Effector memory CD4-positive, alpha-beta T cell (primary cell): ENCODE measurements around the gene ZFAND2A.

Experiments
- DNase-seq, 3 donors: peaks; one replicate each; pipeline ENCODE4 v3.0.0-alpha.2; 2020
- H3K27ac ChIP-seq: 2 replicates; pipeline ENCODE4 v1.7.0; 2013; ENCODE audit warnings: mild to moderate bottlenecking, low read length, moderate library complexity; ENCODE audit not compliant: insufficient read depth, poor library complexity, severe bottlenecking
- H3K27me3 ChIP-seq: replicated peaks from 2 replicates; pipeline ENCODE4 v1.7.0; 2013; ENCODE audit warnings: mild to moderate bottlenecking, low read length; ENCODE audit not compliant: insufficient read depth, control insufficient read depth, poor library complexity, severe bottlenecking
- H3K36me3 ChIP-seq: 2 replicates; pipeline ENCODE4 v1.7.0; 2013; ENCODE audit warnings: mild to moderate bottlenecking, low read length, moderate library complexity; ENCODE audit not compliant: control insufficient read depth, insufficient read depth
- H3K4me1 ChIP-seq: 2 replicates; pipeline ENCODE4 v1.7.0; 2013; ENCODE audit warnings: low read length, mild to moderate bottlenecking; ENCODE audit not compliant: control insufficient read depth, insufficient read depth, poor library complexity, severe bottlenecking
- H3K4me3 ChIP-seq: 2 replicates; pipeline ENCODE4 v1.7.0; 2013; ENCODE audit warnings: low read length, low read depth, mild to moderate bottlenecking; ENCODE audit not compliant: insufficient read depth, poor library complexity, severe bottlenecking
- H3K9me3 ChIP-seq: 2 replicates; pipeline ENCODE4 v1.7.0; 2013; ENCODE audit warnings: mild to moderate bottlenecking, low read length, moderate library complexity; ENCODE audit not compliant: control insufficient read depth

The ZFAND2A gene

GRCh38 chr7:1193593-1194424 lies 33.8 kb upstream of the ZFAND2A start:
- Histone ChIP-seq H3K36me3 (no peaks in the 10 kb centered on the region), H3K4me1 (no peaks in the 10 kb centered on the region), H3K27ac (no peak overlapping the region), H3K4me3 (no peak overlapping the region), H3K27me3 (no peaks in the 10 kb centered on the region), H3K9me3 (no peaks in the 10 kb centered on the region)
- DNase-seq: no peak

- Histone ChIP-seq H3K4me3 (no peak overlapping the region), H3K36me3 (no peaks in the 10 kb centered on the region), H3K27ac (no peak overlapping the region), H3K9me3 (no peaks in the 10 kb centered on the region), H3K27me3 (no peaks in the 10 kb centered on the region), H3K4me1 (no peaks in the 10 kb centered on the region)
- no peak for DNase-seq
Measured at GRCh38 chr7:1192171-1192676, 32.2 kb upstream of the ZFAND2A start.

- Histone ChIP-seq H3K36me3 (no peaks in the 10 kb centered on the region), H3K27ac (no peak overlapping the region), H3K27me3 (peaks cover 4% of the 10 kb centered on the region), H3K9me3 (no peaks in the 10 kb centered on the region), H3K4me3 (no peak overlapping the region), H3K4me1 (no peaks in the 10 kb centered on the region)
- DNase-seq: no peak
Measured at GRCh38 chr7:1189986-1190772, 30.2 kb upstream of the ZFAND2A start.

GRCh38 chr7:1188720-1189294 lies 28.8 kb upstream of the ZFAND2A start:
- no peaks in the 10 kb centered on the region for H3K4me1 ChIP-seq
- no peaks in the 10 kb centered on the region for H3K9me3 ChIP-seq
- H3K4me3 ChIP-seq: no peak overlapping the region
- no peak overlapping the region for H3K27ac ChIP-seq
- no peaks in the 10 kb centered on the region for H3K36me3 ChIP-seq
- no peak for DNase-seq
- H3K27me3 ChIP-seq: peaks cover 4% of the 10 kb centered on the region

GRCh38 chr7:1187127-1187526 lies 27.1 kb upstream of the ZFAND2A start:
- no peak overlapping the region for H3K4me3 ChIP-seq
- no peaks in the 10 kb centered on the region for H3K4me1 ChIP-seq
- no peak for DNase-seq
- no peaks in the 10 kb centered on the region for H3K9me3 ChIP-seq
- no peaks in the 10 kb centered on the region for H3K36me3 ChIP-seq
- H3K27ac ChIP-seq: no peak overlapping the region
- H3K27me3 ChIP-seq: peaks cover 4% of the 10 kb centered on the region

GRCh38 chr7:1181640-1182039 lies 21.6 kb upstream of the ZFAND2A start:
- no peaks in the 10 kb centered on the region for H3K36me3 ChIP-seq
- DNase-seq: no peak
- no peak overlapping the region for H3K27ac ChIP-seq
- H3K27me3 ChIP-seq: peaks cover 4% of the 10 kb centered on the region
- no peaks in the 10 kb centered on the region for H3K9me3 ChIP-seq
- no peak overlapping the region for H3K4me3 ChIP-seq
- H3K4me1 ChIP-seq: peaks cover 2% of the 10 kb centered on the region

GRCh38 chr7:1181031-1181430 lies 21.0 kb upstream of the ZFAND2A start:
- no peaks in the 10 kb centered on the region for H3K9me3 ChIP-seq
- no peak for DNase-seq
- no peak overlapping the region for H3K4me3 ChIP-seq
- H3K4me1 ChIP-seq: peaks cover 8% of the 10 kb centered on the region
- H3K27ac ChIP-seq: no peak overlapping the region
- peaks cover 4% of the 10 kb centered on the region for H3K27me3 ChIP-seq
- no peaks in the 10 kb centered on the region for H3K36me3 ChIP-seq

- Histone ChIP-seq H3K9me3 (no peaks in the 10 kb centered on the region), H3K36me3 (no peaks in the 10 kb centered on the region), H3K4me3 (no peak overlapping the region), H3K27ac (no peak overlapping the region), H3K4me1 (peaks cover 10% of the 10 kb centered on the region), H3K27me3 (no peaks in the 10 kb centered on the region)
- peak; percentile 38 to 60 (median 57) for DNase-seq
Measured at GRCh38 chr7:1176891-1177373, 16.9 kb upstream of the ZFAND2A start.

- Histone ChIP-seq H3K9me3 (no peaks in the 10 kb centered on the region), H3K27ac (no peak overlapping the region), H3K4me3 (peak overlapping the region; percentile 35), H3K36me3 (no peaks in the 10 kb centered on the region), H3K27me3 (no peaks in the 10 kb centered on the region), H3K4me1 (peaks cover 10% of the 10 kb centered on the region)
- peak; percentile 49 to 71 (median 57) for DNase-seq
Measured at GRCh38 chr7:1175967-1176851, 16.2 kb upstream of the ZFAND2A start.
